Muscle layer of colon (tissue), 2 donors: ENCODE data around the gene GPR15LG.

Experiments
- H3K27ac ChIP-seq: one replicate; pipeline ENCODE4 v1.7.0; 2013; ENCODE audit warnings: low read depth, mild to moderate bottlenecking, low read length, moderate library complexity
- H3K27me3 ChIP-seq, 2 donors: one replicate each; pipeline ENCODE4 v1.7.0; 2013; ENCODE audit warnings: low read length in 2 of 2, mild to moderate bottlenecking in 2 of 2; ENCODE audit not compliant: insufficient read depth in 2 of 2, control insufficient read depth in 1 of 2
- H3K36me3 ChIP-seq: one replicate; pipeline ENCODE4 v1.7.0; 2013; ENCODE audit warnings: mild to moderate bottlenecking, low read length; ENCODE audit not compliant: insufficient read depth
- H3K4me1 ChIP-seq: one replicate; pipeline ENCODE4 v1.7.0; 2013; ENCODE audit warnings: mild to moderate bottlenecking, low read length; ENCODE audit not compliant: insufficient read depth
- H3K4me3 ChIP-seq, 2 donors: one replicate each; pipeline ENCODE4 v1.7.0; 2013; ENCODE audit warnings: low read length in 2 of 2, low read depth in 1 of 2, mild to moderate bottlenecking in 1 of 2, moderate library complexity in 1 of 2
- H3K9ac ChIP-seq: one replicate; pipeline ENCODE4 v1.7.0; 2013; ENCODE audit warnings: low read length
- H3K9me3 ChIP-seq: one replicate; pipeline ENCODE4 v1.7.0; 2013; ENCODE audit warnings: mild to moderate bottlenecking, low read length
- donor health status: abdominal sarcoma.
- donor health status: Adenocarcinoma of cecum.

Gene GPR15LG

GRCh38 chr10:84208023-84208422 is 34.4 kb downstream of the GPR15LG start:
- no peak overlapping the region for H3K27ac ChIP-seq
- no peak overlapping the region for H3K9ac ChIP-seq
- H3K36me3 ChIP-seq, result no peaks in the 10 kb centered on the region
- H3K9me3 ChIP-seq, result no peaks in the 10 kb centered on the region
- H3K27me3 ChIP-seq, result no peaks in the 10 kb centered on the region
- no peak overlapping the region for H3K4me3 ChIP-seq
- H3K4me1 ChIP-seq, result no peaks in the 10 kb centered on the region

- Histone ChIP-seq H3K4me3 (no peak overlapping the region), H3K9ac (no peak overlapping the region), H3K27ac (no peak overlapping the region), H3K27me3 (no peaks in the 10 kb centered on the region), H3K9me3 (no peaks in the 10 kb centered on the region), H3K4me1 (no peaks in the 10 kb centered on the region), H3K36me3 (no peaks in the 10 kb centered on the region)
These were observed 38.0 kb downstream of the GPR15LG start for GRCh38 chr10:84211566-84211965.

GRCh38 chr10:84212014-84212413 is 38.4 kb downstream of the GPR15LG start:
- Histone ChIP-seq H3K4me3 (no peak overlapping the region), H3K9ac (no peak overlapping the region), H3K27me3 (no peaks in the 10 kb centered on the region), H3K27ac (no peak overlapping the region), H3K4me1 (no peaks in the 10 kb centered on the region), H3K36me3 (no peaks in the 10 kb centered on the region), H3K9me3 (no peaks in the 10 kb centered on the region)

GRCh38 chr10:84213076-84213475 is 39.5 kb downstream of the GPR15LG start:
- Histone ChIP-seq H3K4me1 (no peaks in the 10 kb centered on the region), H3K9ac (no peak overlapping the region), H3K27ac (no peak overlapping the region), H3K27me3 (no peaks in the 10 kb centered on the region), H3K36me3 (no peaks in the 10 kb centered on the region), H3K9me3 (no peaks in the 10 kb centered on the region), H3K4me3 (no peak overlapping the region)

GRCh38 chr10:84214046-84214572 is 40.5 kb downstream of the GPR15LG start:
- Histone ChIP-seq H3K4me3 (no peak overlapping the region), H3K27ac (no peak overlapping the region), H3K36me3 (no peaks in the 10 kb centered on the region)

GRCh38 chr10:84214612-84215235 is 41.1 kb downstream of the GPR15LG start:
- H3K9ac ChIP-seq, result no peak overlapping the region
- no peaks in the 10 kb centered on the region for H3K36me3 ChIP-seq
- no peak overlapping the region for H3K27ac ChIP-seq
- no peaks in the 10 kb centered on the region for H3K4me1 ChIP-seq
- H3K27me3 ChIP-seq, result no peaks in the 10 kb centered on the region
- no peak overlapping the region for H3K4me3 ChIP-seq
- no peaks in the 10 kb centered on the region for H3K9me3 ChIP-seq

More at GRCh38 chr10:84214046-84214572, 40.5 kb downstream of the GPR15LG start:
- Histone ChIP-seq H3K4me1 (no peaks in the 10 kb centered on the region), H3K27me3 (no peaks in the 10 kb centered on the region), H3K9ac (no peak overlapping the region), H3K9me3 (no peaks in the 10 kb centered on the region)

GRCh38 chr10:84216834-84217233 is 43.2 kb downstream of the GPR15LG start:
- H3K4me3 ChIP-seq, result no peak overlapping the region
- H3K27ac ChIP-seq, result no peak overlapping the region
- H3K9me3 ChIP-seq, result no peaks in the 10 kb centered on the region
- no peaks in the 10 kb centered on the region for H3K27me3 ChIP-seq
- no peaks in the 10 kb centered on the region for H3K4me1 ChIP-seq
- H3K36me3 ChIP-seq, result no peaks in the 10 kb centered on the region
- H3K9ac ChIP-seq, result no peak overlapping the region

- no peak overlapping the region for H3K9ac ChIP-seq
- no peaks in the 10 kb centered on the region for H3K36me3 ChIP-seq
- no peak overlapping the region for H3K27ac ChIP-seq
- no peak overlapping the region for H3K4me3 ChIP-seq
- no peaks in the 10 kb centered on the region for H3K4me1 ChIP-seq
- H3K9me3 ChIP-seq, result no peaks in the 10 kb centered on the region
- H3K27me3 ChIP-seq, result no peaks in the 10 kb centered on the region
These were observed 44.1 kb downstream of the GPR15LG start for GRCh38 chr10:84217746-84218145.

GRCh38 chr10:84221916-84222315 is 48.3 kb downstream of the GPR15LG start:
- Histone ChIP-seq H3K27ac (no peak overlapping the region), H3K4me3 (no peak overlapping the region), H3K9ac (no peak overlapping the region), H3K4me1 (no peaks in the 10 kb centered on the region), H3K27me3 (no peaks in the 10 kb centered on the region), H3K36me3 (no peaks in the 10 kb centered on the region), H3K9me3 (no peaks in the 10 kb centered on the region)

GRCh38 chr10:84224411-84225028 is 50.9 kb downstream of the GPR15LG start:
- Histone ChIP-seq H3K4me3 (no peak overlapping the region), H3K36me3 (no peaks in the 10 kb centered on the region), H3K27ac (no peak overlapping the region), H3K27me3 (no peaks in the 10 kb centered on the region), H3K9me3 (no peaks in the 10 kb centered on the region), H3K9ac (no peak overlapping the region), H3K4me1 (no peaks in the 10 kb centered on the region)

- no peaks in the 10 kb centered on the region for H3K36me3 ChIP-seq
- H3K9me3 ChIP-seq, result no peaks in the 10 kb centered on the region
- no peak within 1 kb of the TSS for H3K9ac ChIP-seq
- no peaks in the 10 kb centered on the region for H3K4me1 ChIP-seq
- no peak within 1 kb of the TSS for H3K4me3 ChIP-seq
- no peaks in the 10 kb centered on the region for H3K27me3 ChIP-seq
- H3K27ac ChIP-seq, result no peak within 1 kb of the TSS
These were observed 52.0 kb downstream of the GPR15LG start, which contains the start of gene LRIT2 for GRCh38 chr10:84225427-84226173. LRIT2 (minus strand) TSS chr10:84225544; CDS start chr10:84225520, 24 bp downstream.
